ENCODE measurements around the gene SNX24.

The SNX24 gene

GRCh38 chr5:122845229-122846050 is at the start of gene SNX24:
Gene SNX24 (plus strand): TSS chr5:122845613. CDS start chr5:122845634, 21 bp downstream.
- Histone ChIP-seq H3K4me3 (ENCODE audit: low read length) (peak within 1 kb of the TSS; percentile 84), H3K27ac (ENCODE audit: low read depth, low read length) (peak within 1 kb of the TSS; percentile 65), H3K9ac (ENCODE audit: low read length) (peak within 1 kb of the TSS; percentile 72), H3K36me3 (ENCODE audit: control insufficient read depth, insufficient read depth, low read length) (no peaks in the 10 kb centered on the region), H3K27me3 (ENCODE audit: control insufficient read depth, insufficient read depth, low read length) (no peaks in the 10 kb centered on the region), H3K4me1 (ENCODE audit: control insufficient read depth, insufficient read depth, low read length) (peaks cover 4% of the 10 kb centered on the region)

DNA sequence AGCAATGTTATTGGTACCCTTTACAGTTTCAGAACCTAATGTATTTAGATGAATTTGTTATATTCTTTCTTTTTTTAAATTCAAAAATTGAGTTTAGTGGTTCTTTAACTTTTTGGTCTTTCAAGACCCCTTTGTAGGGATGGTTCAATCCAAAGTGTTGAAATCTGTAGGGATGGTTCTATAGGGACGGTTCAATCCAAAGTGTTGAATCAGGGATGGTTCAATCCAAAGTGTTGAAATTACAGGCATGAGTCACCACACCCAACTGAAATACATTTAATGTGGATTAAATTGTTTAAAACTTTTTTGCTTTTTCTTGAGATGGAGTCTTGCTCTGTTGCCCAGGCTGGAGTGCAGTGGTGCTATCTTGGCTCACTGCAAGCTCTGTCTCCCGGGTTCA is 39.9 kb upstream of the SNX24 start:
- Histone ChIP-seq H3K36me3 (ENCODE audit: control insufficient read depth, insufficient read depth, low read length) (peaks cover 11% of the 10 kb centered on the region), H3K27ac (ENCODE audit: low read depth, low read length) (no peak overlapping the region), H3K4me1 (ENCODE audit: control insufficient read depth, insufficient read depth, low read length) (no peaks in the 10 kb centered on the region)

DNA sequence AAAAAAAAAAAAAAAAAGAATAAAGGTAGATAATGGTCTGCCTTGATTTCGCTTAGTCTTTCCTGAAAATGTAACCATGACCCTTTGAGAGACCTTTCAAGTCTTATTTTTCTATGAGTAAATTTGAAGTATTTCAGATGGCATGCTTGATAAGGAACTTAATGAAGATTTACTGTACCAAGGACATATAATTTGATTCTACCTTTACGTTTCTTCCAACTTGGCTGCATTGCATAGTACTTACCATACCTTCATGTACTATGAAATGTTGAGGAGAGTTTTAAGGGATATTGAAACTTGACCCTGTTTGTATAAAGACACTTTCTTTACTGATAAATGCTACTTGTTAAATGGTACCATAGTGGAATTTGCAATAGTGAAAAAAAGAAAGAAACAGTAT is 35.0 kb upstream of the SNX24 start:
- Histone ChIP-seq H3K27me3 (ENCODE audit: control insufficient read depth, insufficient read depth, low read length) (no peaks in the 10 kb centered on the region), H3K27ac (ENCODE audit: low read depth, low read length) (no peak overlapping the region), H3K4me1 (ENCODE audit: control insufficient read depth, insufficient read depth, low read length) (no peaks in the 10 kb centered on the region), H3K9ac (ENCODE audit: low read length) (no peak overlapping the region), H3K36me3 (ENCODE audit: control insufficient read depth, insufficient read depth, low read length) (peaks cover 4% of the 10 kb centered on the region), H3K4me3 (ENCODE audit: low read length) (no peak overlapping the region)

More for the DNA sequence above, 39.9 kb upstream of the SNX24 start:
- no peaks in the 10 kb centered on the region for H3K27me3 ChIP-seq (ENCODE audit: control insufficient read depth, insufficient read depth, low read length)
- no peak overlapping the region for H3K4me3 ChIP-seq (ENCODE audit: low read length)
- H3K9ac ChIP-seq (ENCODE audit: low read length) = no peak overlapping the region

DNA sequence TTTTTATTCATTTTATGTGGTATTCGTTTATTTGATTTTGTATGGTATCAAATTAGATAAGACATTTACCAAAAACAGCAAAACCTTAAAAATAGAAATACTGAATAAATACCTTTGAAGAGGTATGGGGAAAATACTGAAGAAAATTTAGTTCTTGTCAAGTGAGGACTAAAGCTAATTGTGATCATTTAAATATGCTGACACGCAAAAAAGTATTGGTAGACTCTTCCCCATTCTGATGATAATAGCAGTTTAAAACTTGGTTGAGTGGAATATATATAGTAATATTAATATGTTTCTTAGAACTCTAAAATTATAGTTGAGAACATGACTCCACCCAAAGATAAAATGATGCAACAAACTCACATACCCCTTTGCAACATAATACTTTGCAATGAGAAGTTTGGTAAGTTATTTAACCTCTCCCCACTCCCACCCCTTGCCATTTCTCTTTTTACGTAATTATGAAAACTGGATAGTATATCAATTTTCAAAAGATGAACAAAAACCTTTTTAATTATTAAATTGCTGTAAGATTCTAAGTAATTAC is 30.1 kb upstream of the SNX24 start:
- Histone ChIP-seq H3K4me3 (ENCODE audit: low read length) (no peak overlapping the region), H3K4me1 (ENCODE audit: control insufficient read depth, insufficient read depth, low read length) (no peaks in the 10 kb centered on the region), H3K36me3 (ENCODE audit: control insufficient read depth, insufficient read depth, low read length) (peaks cover 7% of the 10 kb centered on the region), H3K9ac (ENCODE audit: low read length) (no peak overlapping the region), H3K27me3 (ENCODE audit: control insufficient read depth, insufficient read depth, low read length) (no peaks in the 10 kb centered on the region), H3K27ac (ENCODE audit: low read depth, low read length) (no peak overlapping the region)

GRCh38 chr5:122816756-122817155 is 28.7 kb upstream of the SNX24 start:
- no peaks in the 10 kb centered on the region for H3K27me3 ChIP-seq (ENCODE audit: control insufficient read depth, insufficient read depth, low read length)
- no peak overlapping the region for H3K9ac ChIP-seq (ENCODE audit: low read length)
- H3K4me1 ChIP-seq (ENCODE audit: control insufficient read depth, insufficient read depth, low read length) = no peaks in the 10 kb centered on the region
- H3K27ac ChIP-seq (ENCODE audit: low read depth, low read length) = no peak overlapping the region
- H3K4me3 ChIP-seq (ENCODE audit: low read length) = no peak overlapping the region
- H3K36me3 ChIP-seq (ENCODE audit: control insufficient read depth, insufficient read depth, low read length) = peaks cover 7% of the 10 kb centered on the region

- H3K36me3 ChIP-seq (ENCODE audit: control insufficient read depth, insufficient read depth, low read length) = no peaks in the 10 kb centered on the region
- H3K4me3 ChIP-seq (ENCODE audit: low read length) = no peak overlapping the region
- H3K4me1 ChIP-seq (ENCODE audit: control insufficient read depth, insufficient read depth, low read length) = no peaks in the 10 kb centered on the region
- H3K27ac ChIP-seq (ENCODE audit: low read depth, low read length) = no peak overlapping the region
- H3K27me3 ChIP-seq (ENCODE audit: control insufficient read depth, insufficient read depth, low read length) = no peaks in the 10 kb centered on the region
- no peak overlapping the region for H3K9ac ChIP-seq (ENCODE audit: low read length)
These were observed 13.4 kb upstream of the SNX24 start for GRCh38 chr5:122831984-122832383.

DNA sequence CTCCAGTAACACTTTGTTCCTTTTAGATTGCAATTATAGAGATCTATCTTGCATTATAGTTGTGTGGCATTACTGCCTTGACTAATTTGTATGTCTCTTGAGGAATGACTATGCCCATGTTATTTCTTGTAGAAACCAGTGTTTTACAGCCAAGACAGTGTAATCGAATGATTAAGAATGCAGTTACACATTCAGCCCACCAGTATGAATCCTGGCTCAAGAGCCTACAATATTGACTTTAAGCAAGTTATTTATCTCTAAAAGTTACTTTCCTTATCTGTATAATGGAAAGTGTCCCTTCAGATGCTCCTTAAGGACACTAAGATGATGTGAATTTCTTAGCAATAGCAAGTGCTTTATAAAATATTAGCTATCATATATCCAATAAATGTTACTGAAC is 9.7 kb upstream of the SNX24 start:
- H3K27ac ChIP-seq (ENCODE audit: low read depth, low read length) = no peak overlapping the region
- no peak overlapping the region for H3K4me3 ChIP-seq (ENCODE audit: low read length)
- no peak overlapping the region for H3K9ac ChIP-seq (ENCODE audit: low read length)
- H3K36me3 ChIP-seq (ENCODE audit: control insufficient read depth, insufficient read depth, low read length) = no peaks in the 10 kb centered on the region
- no peaks in the 10 kb centered on the region for H3K4me1 ChIP-seq (ENCODE audit: control insufficient read depth, insufficient read depth, low read length)
- no peaks in the 10 kb centered on the region for H3K27me3 ChIP-seq (ENCODE audit: control insufficient read depth, insufficient read depth, low read length)

DNA sequence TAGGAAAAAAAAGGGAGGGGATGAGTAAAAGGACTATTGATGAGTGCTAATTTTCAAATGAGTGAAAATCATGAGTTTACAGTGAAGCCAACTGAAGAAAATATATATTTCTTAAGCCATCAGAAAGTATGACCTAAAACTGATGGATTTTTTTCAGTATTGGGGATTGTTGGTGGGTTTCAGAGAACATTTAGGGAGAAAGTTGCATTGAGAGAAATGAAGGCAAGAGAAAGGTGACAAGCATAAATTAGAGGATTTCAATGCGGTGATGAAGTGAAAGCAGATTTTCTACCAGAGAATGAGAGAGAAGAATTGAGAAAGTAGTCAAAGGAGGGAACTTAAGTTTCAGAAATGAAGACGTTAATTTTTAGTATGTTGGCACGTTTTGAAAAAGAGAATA is 8.5 kb upstream of the SNX24 start:
- no peaks in the 10 kb centered on the region for H3K36me3 ChIP-seq (ENCODE audit: control insufficient read depth, insufficient read depth, low read length)
- no peaks in the 10 kb centered on the region for H3K27me3 ChIP-seq (ENCODE audit: control insufficient read depth, insufficient read depth, low read length)
- no peaks in the 10 kb centered on the region for H3K4me1 ChIP-seq (ENCODE audit: control insufficient read depth, insufficient read depth, low read length)
- H3K27ac ChIP-seq (ENCODE audit: low read depth, low read length) = no peak overlapping the region
- H3K4me3 ChIP-seq (ENCODE audit: low read length) = no peak overlapping the region
- H3K9ac ChIP-seq (ENCODE audit: low read length) = no peak overlapping the region

GRCh38 chr5:122839731-122840130 is 5.7 kb upstream of the SNX24 start:
- no peaks in the 10 kb centered on the region for H3K36me3 ChIP-seq (ENCODE audit: control insufficient read depth, insufficient read depth, low read length)
- H3K4me1 ChIP-seq (ENCODE audit: control insufficient read depth, insufficient read depth, low read length) = peaks cover 4% of the 10 kb centered on the region
- H3K27me3 ChIP-seq (ENCODE audit: control insufficient read depth, insufficient read depth, low read length) = no peaks in the 10 kb centered on the region
- H3K4me3 ChIP-seq (ENCODE audit: low read length) = no peak overlapping the region
- H3K9ac ChIP-seq (ENCODE audit: low read length) = no peak overlapping the region
- no peak overlapping the region for H3K27ac ChIP-seq (ENCODE audit: low read depth, low read length)

GRCh38 chr5:122842016-122842580 is 3.3 kb upstream of the SNX24 start:
- no peak overlapping the region for H3K27ac ChIP-seq (ENCODE audit: low read depth, low read length)
- H3K27me3 ChIP-seq (ENCODE audit: control insufficient read depth, insufficient read depth, low read length) = no peaks in the 10 kb centered on the region
- H3K4me3 ChIP-seq (ENCODE audit: low read length) = no peak overlapping the region
- H3K9ac ChIP-seq (ENCODE audit: low read length) = no peak overlapping the region
- peaks cover 4% of the 10 kb centered on the region for H3K4me1 ChIP-seq (ENCODE audit: control insufficient read depth, insufficient read depth, low read length)
- no peaks in the 10 kb centered on the region for H3K36me3 ChIP-seq (ENCODE audit: control insufficient read depth, insufficient read depth, low read length)

DNA sequence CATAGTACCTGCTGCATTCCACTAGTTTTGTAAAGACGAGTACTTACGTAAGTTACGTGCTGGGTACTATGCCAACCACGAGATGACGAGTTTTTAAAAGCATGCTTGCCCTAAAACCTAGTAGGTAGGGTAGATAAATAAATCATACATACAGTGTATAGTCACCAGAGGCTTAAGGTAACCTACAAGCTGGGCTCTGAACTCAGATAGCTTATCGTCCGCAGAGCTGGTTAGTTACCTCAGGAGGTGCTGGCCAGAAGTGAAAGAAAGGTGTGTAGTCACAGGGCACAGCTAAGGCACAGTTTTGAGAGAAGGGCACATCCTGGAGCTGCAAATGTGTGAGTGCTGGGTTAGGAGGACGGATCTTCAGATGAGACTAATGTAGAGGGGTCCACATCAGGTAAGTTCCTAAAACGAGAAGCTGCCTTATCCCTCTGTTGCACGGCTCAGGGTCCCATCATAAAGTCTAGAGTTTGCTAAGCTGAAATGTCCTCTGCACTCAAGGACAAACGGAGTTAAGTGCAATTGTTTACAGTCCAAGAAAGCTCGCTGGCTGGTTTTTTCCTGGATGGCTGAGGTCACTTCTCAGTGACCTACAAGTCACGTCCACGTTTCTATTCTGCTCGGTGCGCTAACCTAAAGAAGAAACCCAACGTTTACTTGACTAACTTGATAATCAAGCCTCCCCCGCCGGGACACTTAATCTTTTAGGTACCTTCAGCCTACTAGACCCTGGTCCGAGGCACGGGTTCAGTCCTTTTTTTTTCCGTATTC is 1.1 kb upstream of the SNX24 start:
- Histone ChIP-seq H3K27ac (ENCODE audit: low read depth, low read length) (peak overlapping the region; percentile 65), H3K4me3 (ENCODE audit: low read length) (peak overlapping the region; percentile 84), H3K27me3 (ENCODE audit: control insufficient read depth, insufficient read depth, low read length) (no peaks in the 10 kb centered on the region), H3K4me1 (ENCODE audit: control insufficient read depth, insufficient read depth, low read length) (peaks cover 4% of the 10 kb centered on the region), H3K9ac (ENCODE audit: low read length) (peak overlapping the region; percentile 72), H3K36me3 (ENCODE audit: control insufficient read depth, insufficient read depth, low read length) (no peaks in the 10 kb centered on the region)

DNA sequence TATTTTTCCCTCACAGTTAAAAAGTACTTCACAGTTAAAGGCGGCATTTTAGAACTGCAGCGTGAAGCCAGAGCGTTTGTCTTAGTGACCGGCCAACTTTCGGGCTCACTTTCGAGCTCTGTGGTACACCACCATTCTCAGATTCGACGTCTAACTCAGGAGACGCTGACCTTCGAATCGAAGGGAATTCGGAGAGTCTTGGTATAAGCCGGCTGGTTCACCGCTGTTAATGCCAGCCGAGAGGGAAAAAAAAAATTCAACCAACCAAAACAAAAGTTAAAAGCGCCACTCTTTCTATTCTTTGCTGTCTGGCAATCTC is 544 bp upstream of the SNX24 start:
- peaks cover 4% of the 10 kb centered on the region for H3K4me1 ChIP-seq (ENCODE audit: control insufficient read depth, insufficient read depth, low read length)
- H3K9ac ChIP-seq (ENCODE audit: low read length) = peak overlapping the region; percentile 72
- H3K27ac ChIP-seq (ENCODE audit: low read depth, low read length) = peak overlapping the region; percentile 65
- no peaks in the 10 kb centered on the region for H3K36me3 ChIP-seq (ENCODE audit: control insufficient read depth, insufficient read depth, low read length)
- no peaks in the 10 kb centered on the region for H3K27me3 ChIP-seq (ENCODE audit: control insufficient read depth, insufficient read depth, low read length)
- peak overlapping the region; percentile 84 for H3K4me3 ChIP-seq (ENCODE audit: low read length)
